ENCODE data around the gene NOP9. TPM values are rescaled to one million over a fixed set of nuclear protein-coding genes. Genes with fewer than 3 reads are reported as not detected.

The NOP9 gene
- total RNA-seq, 1 experiment from 2014 or later = 39.4 TPM

GRCh38 chr14:24339284-24340151, 39.9 kb downstream of the NOP9 start, which contains the start of gene RIPK3 (continued):
- TF ChIP-seq MAX (IDR thresholded peaks at IDR 0.05) (no peak), POLR2A (IDR thresholded peaks at IDR 0.05; ENCODE audit: borderline replicate concordance, extremely low read depth, insufficient read depth, insufficient read length) (no peak), TCF7L2 (IDR thresholded peaks at IDR 0.05; ENCODE audit: borderline replicate concordance, extremely low read depth, insufficient read depth, insufficient read length) (no peak), ATF3 (IDR thresholded peaks at IDR 0.05) (no peak)

- H3K36me3 ChIP-seq (ENCODE audit: control insufficient read depth in 1 of 2, insufficient read depth in 2 of 2, low read length in 2 of 2) = no peaks in the 10 kb centered on the region
- no peaks in the 10 kb centered on the region for H3K27me3 ChIP-seq (ENCODE audit: insufficient read depth, low read length)
- no peak overlapping the region for H3K4me3 ChIP-seq (replicated peaks in 1 of 2; ENCODE audit: low read depth in 1 of 2, low read length in 2 of 2)
- H3K4me2 ChIP-seq (ENCODE audit: low read length) = no peak overlapping the region
- no peak for DNase-seq (ENCODE audit: low read depth, low spot score)
- RAD21 ChIA-PET (ENCODE audit: low non-redundant PET in 1 of 2, low total read pairs in 2 of 2, uncharacterized antibody in 2 of 2, unreplicated experiment in 2 of 2) = no interaction called here
- ATAC-seq = no peak
- POLR2A ChIA-PET = no interaction called here
- H3K9me2 ChIP-seq (ENCODE audit: insufficient read depth) = no peaks in the 10 kb centered on the region
- intact Hi-C loops (cut with micrococcal nuclease) = no loop called here
- no peaks in the 10 kb centered on the region for H4K20me1 ChIP-seq (ENCODE audit: insufficient read depth)
- no peak overlapping the region for H3K27ac ChIP-seq (ENCODE audit: low read depth, low read length)
- CTCF ChIA-PET = interaction anchor here (1.1 kb wide), 1 partner anchor 33 kb away, joined by 3 read pairs; the partner anchor contains the start of gene CIDEB
- no peak overlapping the region for H2AFZ ChIP-seq (ENCODE audit: low read depth, low read length, poor library complexity, severe bottlenecking)
- no peaks in the 10 kb centered on the region for H3K9me3 ChIP-seq (ENCODE audit: control insufficient read depth in 1 of 2, insufficient read depth in 1 of 2, low read depth in 1 of 2, low read length in 2 of 2)
- no TSS peak for BruUV-seq (replicated peaks)
- no peak overlapping the region for H3K9ac ChIP-seq (ENCODE audit: low read length)
- no peaks in the 10 kb centered on the region for H3K79me2 ChIP-seq (ENCODE audit: insufficient read depth, low read length)
- H3K4me1 ChIP-seq (ENCODE audit: control insufficient read depth in 1 of 2, insufficient read depth in 2 of 2, low read length in 2 of 2) = no peaks in the 10 kb centered on the region
- TF ChIP-seq CBX3 (IDR thresholded peaks at IDR 0.05; ENCODE audit: low read depth) (no peak), YY1 (IDR thresholded peaks at IDR 0.05; ENCODE audit: extremely low read depth, insufficient replicate concordance, low read depth, low read length) (no peak), EGR1 (IDR thresholded peaks at IDR 0.05; ENCODE audit: low read depth) (no peak), SIN3A (IDR thresholded peaks at IDR 0.05; ENCODE audit: low read depth) (no peak), ELF1 (IDR thresholded peaks at IDR 0.05; ENCODE audit: borderline replicate concordance, low read depth) (no peak), JUND (IDR thresholded peaks at IDR 0.05) (no peak), MAX (IDR thresholded peaks at IDR 0.05) (no peak), CEBPB (IDR thresholded peaks at IDR 0.05; ENCODE audit: low read depth) (no peak), RAD21 (IDR thresholded peaks at IDR 0.05; ENCODE audit: low read depth) (no peak), FOSL1 (IDR thresholded peaks at IDR 0.05; ENCODE audit: low read depth) (no peak), ZBTB33 (IDR thresholded peaks at IDR 0.05; ENCODE audit: extremely low read depth, insufficient replicate concordance, low read length) (no peak), SRF (IDR thresholded peaks at IDR 0.05; ENCODE audit: low read depth) (no peak), TCF7L2 (IDR thresholded peaks at IDR 0.05; ENCODE audit: borderline replicate concordance, extremely low read depth, insufficient read depth, insufficient read length) (no peak), SP1 (IDR thresholded peaks at IDR 0.05; ENCODE audit: low read depth) (no peak)
- TF ChIP-seq, protein P1, sequence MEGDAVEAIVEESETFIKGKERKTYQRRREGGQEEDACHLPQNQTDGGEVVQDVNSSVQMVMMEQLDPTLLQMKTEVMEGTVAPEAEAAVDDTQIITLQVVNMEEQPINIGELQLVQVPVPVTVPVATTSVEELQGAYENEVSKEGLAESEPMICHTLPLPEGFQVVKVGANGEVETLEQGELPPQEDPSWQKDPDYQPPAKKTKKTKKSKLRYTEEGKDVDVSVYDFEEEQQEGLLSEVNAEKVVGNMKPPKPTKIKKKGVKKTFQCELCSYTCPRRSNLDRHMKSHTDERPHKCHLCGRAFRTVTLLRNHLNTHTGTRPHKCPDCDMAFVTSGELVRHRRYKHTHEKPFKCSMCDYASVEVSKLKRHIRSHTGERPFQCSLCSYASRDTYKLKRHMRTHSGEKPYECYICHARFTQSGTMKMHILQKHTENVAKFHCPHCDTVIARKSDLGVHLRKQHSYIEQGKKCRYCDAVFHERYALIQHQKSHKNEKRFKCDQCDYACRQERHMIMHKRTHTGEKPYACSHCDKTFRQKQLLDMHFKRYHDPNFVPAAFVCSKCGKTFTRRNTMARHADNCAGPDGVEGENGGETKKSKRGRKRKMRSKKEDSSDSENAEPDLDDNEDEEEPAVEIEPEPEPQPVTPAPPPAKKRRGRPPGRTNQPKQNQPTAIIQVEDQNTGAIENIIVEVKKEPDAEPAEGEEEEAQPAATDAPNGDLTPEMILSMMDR (IDR thresholded peaks at IDR 0.05 in 2 of 3, conservative IDR thresholded peaks at IDR 0.05 in 1 of 3; ENCODE audit: borderline replicate concordance in 1 of 3, insufficient read depth in 1 of 3, low read depth in 2 of 3, low read length in 2 of 3) = no peak
Measured at GRCh38 chr14:24340606-24341005, 41.0 kb downstream of the NOP9 start.
